Activated CD4-positive, alpha-beta T cell treated with anti-CD3 and anti-CD28 coated beads, Interleukin-2, amount 50 U/mL, for 4 hours (primary cell): ENCODE measurements around the gene CFAP61.

Experiments
- DNase-seq, 2 experiments: peaks; one replicate each; pipeline ENCODE4 v3.0.0-alpha.2; 2020

The CFAP61 gene

GRCh38 chr20:20405623-20406022 lies 353.3 kb downstream of the CFAP61 start:
- DNase-seq, result no peak

- DNase-seq, result no peak
These were observed 354.0 kb downstream of the CFAP61 start for GRCh38 chr20:20406306-20406705.

GRCh38 chr20:20407891-20408805 lies 355.8 kb downstream of the CFAP61 start:
- DNase-seq, result no peak

- DNase-seq, result no peak
These were observed 357.0 kb downstream of the CFAP61 start for GRCh38 chr20:20409331-20409730.
